Panc1 (cell line): ENCODE data around the gene PLBD1.

Experiments used
- CTCF ChIP-seq: fragments of 450-650 bp; IDR thresholded peaks from 2 replicates; pipeline ENCODE4 v1.5.1; 2017; ENCODE audit warnings: mild to moderate bottlenecking
- POLR2AphosphoS5 ChIP-seq: IDR thresholded peaks from 2 replicates; pipeline ENCODE4 v1.6.1; 2012; ENCODE audit warnings: mild to moderate bottlenecking, low read depth, low read length, moderate library complexity
- REST ChIP-seq, 2 experiments: IDR thresholded peaks; 2 replicates each; pipeline ENCODE4 v1.6.1; 2011 to 2012; ENCODE audit warnings: low read depth in 2 of 2, control low read depth in 1 of 2, low read length in 1 of 2, mild to moderate bottlenecking in 1 of 2, moderate library complexity in 1 of 2; ENCODE audit not compliant: insufficient read depth in 1 of 2
- SIN3A ChIP-seq: IDR thresholded peaks from 2 replicates; pipeline ENCODE4 v1.6.1; 2012; ENCODE audit warnings: low read depth, mild to moderate bottlenecking, low read length, moderate library complexity, borderline replicate concordance; ENCODE audit not compliant: insufficient read depth
- TCF7L2 ChIP-seq: IDR thresholded peaks from 2 replicates; pipeline ENCODE4 v1.6.1; 2011; ENCODE audit warnings: mild to moderate bottlenecking, low read depth, low read length, inconsistent platforms

GRCh38 chr12:14567351-14568162 is at the start of gene PLBD1:
- TF ChIP-seq CTCF (no peak), POLR2AphosphoS5 (no peak), REST (IDR thresholded peaks at IDR 0.05; ENCODE audit: insufficient read depth in 1 of 2, low read depth in 2 of 2, low read length in 1 of 2) (no peak), TCF7L2 (no peak), SIN3A (no peak)
